Measurements from ENCODE around the gene ADH4.

DNA sequence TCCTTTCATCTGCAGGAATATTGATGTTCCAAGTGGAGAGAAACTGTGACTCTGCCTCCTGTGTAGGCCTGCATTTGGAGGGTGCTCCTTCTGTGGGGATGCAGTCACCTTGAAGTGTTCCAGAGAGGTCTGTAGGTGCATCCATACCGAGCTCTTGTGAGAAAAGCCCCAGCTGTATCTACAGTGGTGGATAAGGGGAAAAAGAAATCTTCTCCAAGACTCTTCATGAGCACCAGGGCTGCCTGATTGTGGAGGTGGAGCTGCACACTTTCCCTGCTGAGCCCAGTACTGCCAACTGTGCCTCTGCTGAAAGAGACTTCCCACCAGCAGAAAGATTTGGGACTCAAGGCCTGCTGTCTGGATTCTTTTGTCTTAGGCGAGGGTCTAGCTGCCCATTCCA lies 35.1 kb upstream of the ADH4 start:
- TF ChIP-seq FOS (IDR thresholded peaks at IDR 0.05; ENCODE audit: low read depth, low read length) (no peak), SMC3 (IDR thresholded peaks at IDR 0.05; ENCODE audit: low read depth, low read length) (no peak), POLR2A (IDR thresholded peaks at IDR 0.05; ENCODE audit: low read depth, low read length) (no peak), RAD21 (IDR thresholded peaks at IDR 0.05; ENCODE audit: low read length) (no peak), MAFK (IDR thresholded peaks at IDR 0.05; ENCODE audit: low read depth, low read length) (no peak), BHLHE40 (IDR thresholded peaks at IDR 0.05; ENCODE audit: low read depth, low read length) (no peak), CEBPB (IDR thresholded peaks at IDR 0.05; ENCODE audit: low read depth, low read length) (no peak), MXI1 (IDR thresholded peaks at IDR 0.05; ENCODE audit: borderline replicate concordance, low read depth, low read length) (no peak), CHD1 (IDR thresholded peaks at IDR 0.05; ENCODE audit: low read depth, low read length) (no peak), RFX5 (IDR thresholded peaks at IDR 0.05; ENCODE audit: low read depth, low read length) (no peak)
- TF ChIP-seq, protein P1, sequence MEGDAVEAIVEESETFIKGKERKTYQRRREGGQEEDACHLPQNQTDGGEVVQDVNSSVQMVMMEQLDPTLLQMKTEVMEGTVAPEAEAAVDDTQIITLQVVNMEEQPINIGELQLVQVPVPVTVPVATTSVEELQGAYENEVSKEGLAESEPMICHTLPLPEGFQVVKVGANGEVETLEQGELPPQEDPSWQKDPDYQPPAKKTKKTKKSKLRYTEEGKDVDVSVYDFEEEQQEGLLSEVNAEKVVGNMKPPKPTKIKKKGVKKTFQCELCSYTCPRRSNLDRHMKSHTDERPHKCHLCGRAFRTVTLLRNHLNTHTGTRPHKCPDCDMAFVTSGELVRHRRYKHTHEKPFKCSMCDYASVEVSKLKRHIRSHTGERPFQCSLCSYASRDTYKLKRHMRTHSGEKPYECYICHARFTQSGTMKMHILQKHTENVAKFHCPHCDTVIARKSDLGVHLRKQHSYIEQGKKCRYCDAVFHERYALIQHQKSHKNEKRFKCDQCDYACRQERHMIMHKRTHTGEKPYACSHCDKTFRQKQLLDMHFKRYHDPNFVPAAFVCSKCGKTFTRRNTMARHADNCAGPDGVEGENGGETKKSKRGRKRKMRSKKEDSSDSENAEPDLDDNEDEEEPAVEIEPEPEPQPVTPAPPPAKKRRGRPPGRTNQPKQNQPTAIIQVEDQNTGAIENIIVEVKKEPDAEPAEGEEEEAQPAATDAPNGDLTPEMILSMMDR (conservative IDR thresholded peaks at IDR 0.05; ENCODE audit: low read depth, low read length): no peak

All from IMR-90 (cell line).